ENCODE results near the gene SAP30L. TPM values are rescaled to one million over a fixed set of nuclear protein-coding genes. Genes with fewer than 3 reads are reported as not detected.

SAP30L gene
- total and polyA plus RNA-seq, 8 donors = 31.1 to 55.7 (median 44.2) TPM

DNA sequence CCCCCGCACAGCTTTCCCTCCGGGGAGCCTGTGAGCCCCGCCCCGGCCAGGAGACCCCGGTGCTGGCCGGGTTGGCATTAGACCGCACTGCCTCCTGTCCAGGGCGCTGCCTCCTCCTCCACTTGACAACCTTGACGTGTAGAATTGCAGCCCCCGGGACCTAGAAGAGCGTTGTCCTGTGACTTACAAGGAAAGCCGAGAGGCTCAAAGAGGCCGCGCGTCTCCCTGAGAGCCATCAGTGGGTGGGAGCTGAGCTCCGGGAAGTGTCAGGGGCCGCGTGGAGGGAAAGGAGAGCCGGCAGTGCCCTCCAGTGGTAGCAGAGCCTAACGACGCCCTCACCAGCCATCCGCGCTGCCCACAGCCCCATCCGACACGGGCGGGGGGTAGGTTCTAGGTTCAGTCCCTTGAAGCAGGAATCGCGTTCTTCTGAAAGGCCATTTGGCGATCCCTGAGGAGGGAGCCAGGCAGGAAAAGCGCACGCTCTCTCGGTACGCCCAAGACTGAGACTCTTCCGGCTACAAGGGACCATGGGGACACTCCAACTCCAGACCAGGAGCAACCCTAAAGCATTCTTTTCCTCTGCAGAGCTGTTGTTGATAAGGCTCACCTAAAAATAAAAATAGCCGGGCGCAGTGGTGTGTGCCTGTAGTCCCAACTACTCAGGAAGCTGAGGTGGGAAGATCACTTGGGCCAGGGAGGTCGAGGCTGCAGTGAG, 40.6 kb upstream of the SAP30L start:
- Histone ChIP-seq H3K27me3 (no peaks in the 10 kb centered on the region), H3K4me1 (peaks cover 0 to 12% of the 10 kb centered on the region in 2 donors), H3K9me3 (no peaks in the 10 kb centered on the region), H3K4me3 (peak overlapping the region; percentile 9 to 12), H3K27ac (no peak overlapping the region), H3K36me3 (peaks cover 0 to 15% of the 10 kb centered on the region in 2 donors)
- TF ChIP-seq, protein P1, sequence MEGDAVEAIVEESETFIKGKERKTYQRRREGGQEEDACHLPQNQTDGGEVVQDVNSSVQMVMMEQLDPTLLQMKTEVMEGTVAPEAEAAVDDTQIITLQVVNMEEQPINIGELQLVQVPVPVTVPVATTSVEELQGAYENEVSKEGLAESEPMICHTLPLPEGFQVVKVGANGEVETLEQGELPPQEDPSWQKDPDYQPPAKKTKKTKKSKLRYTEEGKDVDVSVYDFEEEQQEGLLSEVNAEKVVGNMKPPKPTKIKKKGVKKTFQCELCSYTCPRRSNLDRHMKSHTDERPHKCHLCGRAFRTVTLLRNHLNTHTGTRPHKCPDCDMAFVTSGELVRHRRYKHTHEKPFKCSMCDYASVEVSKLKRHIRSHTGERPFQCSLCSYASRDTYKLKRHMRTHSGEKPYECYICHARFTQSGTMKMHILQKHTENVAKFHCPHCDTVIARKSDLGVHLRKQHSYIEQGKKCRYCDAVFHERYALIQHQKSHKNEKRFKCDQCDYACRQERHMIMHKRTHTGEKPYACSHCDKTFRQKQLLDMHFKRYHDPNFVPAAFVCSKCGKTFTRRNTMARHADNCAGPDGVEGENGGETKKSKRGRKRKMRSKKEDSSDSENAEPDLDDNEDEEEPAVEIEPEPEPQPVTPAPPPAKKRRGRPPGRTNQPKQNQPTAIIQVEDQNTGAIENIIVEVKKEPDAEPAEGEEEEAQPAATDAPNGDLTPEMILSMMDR (IDR thresholded peaks at IDR 0.05) = peak; percentile 67 to 87
- intact Hi-C loops (cut with DNase I) = loop anchor here in 1 of 2 donors (5.0 kb wide), 1 partner anchor 333 kb away; no protein-coding TSS in a partner anchor
- DNase-seq (peak; percentile 69 to 92 (median 82)), ATAC-seq (peak; percentile 99)

DNA sequence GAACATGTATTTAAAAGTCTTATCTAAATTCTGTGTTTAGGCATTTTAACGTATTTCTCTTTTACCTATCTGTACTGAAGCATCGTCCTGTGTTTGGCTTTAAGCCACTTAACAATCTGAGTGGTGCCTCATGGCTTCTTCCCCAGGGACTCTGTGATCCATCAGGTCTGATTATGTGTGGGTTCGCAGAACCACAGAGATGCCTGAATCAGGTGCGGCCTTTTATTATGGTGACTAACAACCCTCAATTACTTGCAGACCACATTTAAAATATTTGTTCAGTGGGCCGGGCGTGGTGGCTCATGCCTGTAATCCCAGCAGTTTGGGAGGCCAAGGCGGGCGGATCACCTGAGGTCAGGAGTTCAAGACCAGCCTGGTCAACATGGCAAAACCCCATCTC, 39.6 kb upstream of the SAP30L start:
- ATAC-seq (no peak), DNase-seq (no peak)
- Histone ChIP-seq H3K27ac (no peak overlapping the region), H3K9me3 (no peaks in the 10 kb centered on the region), H3K27me3 (no peaks in the 10 kb centered on the region), H3K4me3 (no peak overlapping the region), H3K36me3 (peaks cover 0 to 25% of the 10 kb centered on the region in 2 donors), H3K4me1 (peaks cover 0 to 12% of the 10 kb centered on the region in 2 donors)
- TF ChIP-seq, protein P1 (IDR thresholded peaks at IDR 0.05) = no peak
- intact Hi-C loops (cut with DNase I) = loop anchor here in 1 of 2 donors (5.0 kb wide), 1 partner anchor 334 kb away; no protein-coding TSS in a partner anchor

DNA sequence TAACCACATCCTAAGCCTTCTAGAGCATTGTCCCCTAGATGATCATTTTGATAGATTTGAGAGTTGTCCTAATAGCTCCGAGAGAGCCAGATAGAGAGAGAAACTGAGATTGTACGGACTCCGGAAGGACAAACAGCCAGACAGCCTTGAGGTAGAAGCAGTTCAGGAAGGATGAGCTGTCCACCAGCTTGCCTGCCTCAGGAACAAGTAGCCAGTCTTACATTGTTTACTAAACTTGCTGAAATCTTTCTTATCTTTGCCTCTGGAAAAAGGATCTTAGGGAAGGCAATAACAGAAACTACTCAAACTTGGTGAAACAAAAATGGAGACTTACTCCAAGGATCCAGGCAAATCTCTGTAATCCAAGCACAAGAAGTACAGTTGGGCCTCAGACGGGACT, 39.0 kb upstream of the SAP30L start:
- H3K4me3 ChIP-seq = no peak overlapping the region
- ATAC-seq = no peak
- no peaks in the 10 kb centered on the region for H3K27me3 ChIP-seq
- peaks cover 0 to 12% of the 10 kb centered on the region in 2 donors for H3K4me1 ChIP-seq
- no peak for DNase-seq
- peaks cover 0 to 31% of the 10 kb centered on the region in 2 donors for H3K36me3 ChIP-seq
- TF ChIP-seq, protein P1 (IDR thresholded peaks at IDR 0.05) = no peak
- no peaks in the 10 kb centered on the region for H3K9me3 ChIP-seq
- H3K27ac ChIP-seq = no peak overlapping the region
- intact Hi-C loops (cut with DNase I) = loop anchor here in 1 of 2 donors (5.0 kb wide), 1 partner anchor 335 kb away; no protein-coding TSS in a partner anchor

DNA sequence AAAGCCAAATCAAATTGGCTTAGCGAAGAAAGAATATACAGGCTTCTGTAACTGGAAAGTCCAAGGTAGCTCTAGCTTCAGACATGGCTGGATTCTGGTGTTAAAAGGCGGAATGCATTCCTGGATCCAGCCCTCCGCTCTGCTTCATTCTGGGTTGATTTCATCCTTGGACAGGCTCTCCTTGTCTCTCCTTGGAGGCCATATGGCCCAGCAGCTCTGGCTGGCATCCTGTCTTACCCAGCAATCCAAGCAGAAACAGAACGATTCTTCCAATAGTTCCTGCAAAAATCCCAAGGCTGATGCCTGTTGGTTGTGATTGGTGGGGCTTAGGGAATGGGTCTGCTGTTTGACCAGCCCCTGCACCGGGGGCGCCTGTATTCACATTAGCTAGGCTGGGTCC, 37.0 kb upstream of the SAP30L start:
- Histone ChIP-seq H3K4me1 (peaks cover 0 to 12% of the 10 kb centered on the region in 2 donors), H3K27me3 (no peaks in the 10 kb centered on the region), H3K27ac (no peak overlapping the region), H3K36me3 (peaks cover 0 to 48% of the 10 kb centered on the region in 2 donors), H3K4me3 (no peak overlapping the region), H3K9me3 (no peaks in the 10 kb centered on the region)
- DNase-seq (no peak), ATAC-seq (no peak)
- intact Hi-C loops (cut with DNase I) = loop anchor here in 1 of 2 donors (5.0 kb wide), 1 partner anchor 337 kb away; no protein-coding TSS in a partner anchor
- TF ChIP-seq, protein P1 (IDR thresholded peaks at IDR 0.05) = no peak

DNA sequence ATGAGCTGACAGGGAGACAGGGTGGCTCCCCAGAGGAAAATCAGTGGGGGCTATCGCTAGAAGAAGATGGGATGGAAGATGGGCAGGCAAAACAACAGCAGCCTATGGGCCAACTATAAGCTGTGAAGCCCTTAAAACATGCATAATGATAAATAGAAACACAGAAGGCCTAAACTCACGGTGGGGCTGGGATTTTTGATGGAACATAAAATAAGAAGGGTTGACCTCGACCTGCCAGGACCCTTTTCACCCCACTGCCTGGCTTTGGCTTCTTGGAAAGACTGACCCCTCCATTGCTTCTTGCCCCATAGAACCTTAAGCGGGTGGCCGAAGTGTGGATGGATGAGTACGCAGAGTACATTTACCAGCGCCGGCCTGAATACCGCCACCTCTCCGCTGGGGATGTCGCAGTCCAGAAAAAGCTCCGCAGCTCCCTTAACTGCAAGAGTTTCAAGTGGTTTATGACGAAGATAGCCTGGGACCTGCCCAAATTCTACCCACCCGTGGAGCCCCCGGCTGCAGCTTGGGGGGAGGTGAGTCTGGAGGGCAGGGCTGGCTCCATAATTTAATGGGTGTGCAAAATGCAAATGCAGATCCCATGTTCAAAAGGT, 36.5 kb upstream of the SAP30L start:
- Histone ChIP-seq H3K4me1 (peaks cover 0 to 12% of the 10 kb centered on the region in 2 donors), H3K4me3 (no peak overlapping the region), H3K27ac (no peak overlapping the region), H3K36me3 (peaks cover 0 to 52% of the 10 kb centered on the region in 2 donors), H3K9me3 (no peaks in the 10 kb centered on the region), H3K27me3 (no peaks in the 10 kb centered on the region)
- TF ChIP-seq, protein P1 (IDR thresholded peaks at IDR 0.05) = no peak
- intact Hi-C loops (cut with DNase I) = loop anchor here in 1 of 2 donors (5.0 kb wide), 1 partner anchor 337 kb away; no protein-coding TSS in a partner anchor
- ATAC-seq = no peak
- DNase-seq = no peak

Data from left lung (tissue), 10 donors.